HepG2 (cell line): Measurements from ENCODE around the gene CYP2W1. TPM values are rescaled to one million over a fixed set of nuclear protein-coding genes. Genes with fewer than 3 reads are reported as not detected.

Experiments used
- ARID3A ChIP-seq: IDR thresholded peaks from 2 replicates; pipeline ENCODE4 v1.6.1; 2012; ENCODE audit warnings: low read depth, low read length, improper control_type of control experiment
- ATF1 ChIP-seq: IDR thresholded peaks from 2 replicates; pipeline ENCODE4 v1.6.1; 2016; ENCODE audit warnings: mild to moderate bottlenecking, control low read depth
- ERF ChIP-seq: IDR thresholded peaks from 2 replicates; pipeline ENCODE4 v1.6.1; 2018; ENCODE audit warnings: missing biosample characterization, missing genetic modification reagents
- ETV6 ChIP-seq: sonication (generic); formaldehyde crosslinking; conservative IDR thresholded peaks from 2 replicates; pipeline ENCODE4 v1.4.0; 2020; ENCODE audit warnings: missing genetic modification reagents
- PCBP1 ChIP-seq: fragments of 200-400 bp; formaldehyde crosslinking; IDR thresholded peaks from 2 replicates; pipeline ENCODE4 v1.6.1; 2017; ENCODE audit warnings: mild to moderate bottlenecking, low read depth, low read length, borderline replicate concordance
- RAD51 ChIP-seq: fragments of 450-650 bp; IDR thresholded peaks from 2 replicates; pipeline ENCODE4 v1.6.1; 2016; ENCODE audit warnings: borderline replicate concordance
- RERE ChIP-seq: IDR thresholded peaks from 2 replicates; pipeline ENCODE4 v1.6.1; 2016; ENCODE audit warnings: low read depth, missing genetic modification reagents, missing compliant biosample characterization
- SETDB1 ChIP-seq: sonication (generic); formaldehyde crosslinking; IDR thresholded peaks from 2 replicates; pipeline ENCODE4 v1.5.1; 2020; ENCODE audit warnings: missing genetic modification reagents, mild to moderate bottlenecking, borderline replicate concordance
- SMARCE1 ChIP-seq: fragments of 450-650 bp; IDR thresholded peaks from 2 replicates; pipeline ENCODE4 v1.6.1; 2017; ENCODE audit warnings: borderline replicate concordance
- SRSF1 ChIP-seq: fragments of 200-400 bp; formaldehyde crosslinking; optimal IDR thresholded peaks from 2 replicates; pipeline ENCODE3; 2017; ENCODE audit warnings: mild to moderate bottlenecking, low read depth, low read length, moderate library complexity
- TBX2 ChIP-seq: sonication (generic); formaldehyde crosslinking; IDR thresholded peaks from 2 replicates; pipeline ENCODE4 v1.5.0; 2020; ENCODE audit warnings: missing genetic modification reagents, mild to moderate bottlenecking, borderline replicate concordance
- TFDP1 ChIP-seq: IDR thresholded peaks from 2 replicates; pipeline ENCODE4 v1.6.1; 2016; ENCODE audit warnings: missing compliant biosample characterization, missing genetic modification reagents, borderline replicate concordance
- YY1 ChIP-seq: IDR thresholded peaks from 2 replicates; pipeline ENCODE4 v1.6.1; 2011; ENCODE audit warnings: low read length, low read depth, moderate library complexity, mild to moderate bottlenecking; ENCODE audit not compliant: insufficient read depth, insufficient replicate concordance
- ZNF24 ChIP-seq: fragments of 450-650 bp; IDR thresholded peaks from 2 replicates; pipeline ENCODE4 v1.6.1; 2017; ENCODE audit warnings: antibody characterized with exemption, mild to moderate bottlenecking
- ZNF256 ChIP-seq: sonication (generic); formaldehyde crosslinking; conservative IDR thresholded peaks from 2 replicates; pipeline ENCODE4 v1.4.0; 2020; ENCODE audit warnings: missing genetic modification reagents
- ZNF260 ChIP-seq: sonication (generic); formaldehyde crosslinking; IDR thresholded peaks from 2 replicates; pipeline ENCODE4 v1.4.0; 2020; ENCODE audit warnings: missing genetic modification reagents, low read depth, mild to moderate bottlenecking, borderline replicate concordance
- ZNF296 ChIP-seq: sonication (generic); formaldehyde crosslinking; conservative IDR thresholded peaks from 2 replicates; pipeline ENCODE4 v1.5.0; 2020; ENCODE audit warnings: mild to moderate bottlenecking, missing genetic modification reagents
- ZNF337 ChIP-seq: sonication (generic); formaldehyde crosslinking; IDR thresholded peaks from 2 replicates; pipeline ENCODE4 v1.5.1; 2020; ENCODE audit warnings: missing genetic modification reagents, low read depth, mild to moderate bottlenecking, borderline replicate concordance
- polyA plus RNA-seq, 8 experiments: library from polyadenylated mRNA; depleted of rRNA in 3 of 8; stranded (reverse) in 7 of 8; unstranded in 1 of 8; fragments of >200 nt; fragmentation: Illumina TruSeq in 4 of 8; extraction: Trizol in 4 of 8; gene quantifications; 2 replicates each; pipeline versions ENCODE4 v1.2.1 to v1.2.3, GENCODE V29; 2011 to 2016; ENCODE audit warnings: low read depth in 4 of 8, missing spikeins in 1 of 8, mixed read lengths in 1 of 8; ENCODE audit not compliant: insufficient read depth in 1 of 8
- total RNA-seq, 5 experiments: library from RNA; depleted of rRNA; stranded (reverse); fragments of >200 nt; fragmentation: Illumina TruSeq; extraction: Trizol; gene quantifications; 2 replicates each; pipeline ENCODE4 v1.2.3, GENCODE V29; 2016; ENCODE audit warnings: low read depth in 1 of 5
- TF ChIP-seq, protein P1 (sequence below): sonication (generic); formaldehyde crosslinking; IDR thresholded peaks from 2 replicates; pipeline ENCODE4 v1.4.0; 2020; ENCODE audit warnings: mild to moderate bottlenecking, missing genetic modification reagents

Gene CYP2W1
- total and polyA plus RNA-seq, 2 of the 13 experiments (the other 11 are each of a cell fraction or from before 2014, with no cell fraction given), result 19.5 to 31.7 TPM

GRCh38 chr7:975702-976473, 7.1 kb upstream of the CYP2W1 start (continued):
- TF ChIP-seq SRSF1 (no peak), SETDB1 (CRISPR knock-in tag) (no peak), ARID3A (no peak), PCBP1 (0 out of 2 replicates have a peak, but pooled peaks have one; percentile 20), ZNF256 (CRISPR knock-in tag) (no peak), ZNF296 (CRISPR knock-in tag) (no peak), SMARCE1 (no peak), ATF1 (CRISPR knock-in tag) (no peak), TBX2 (no peak), RERE (CRISPR knock-in tag) (no peak), RAD51 (no peak), ZNF260 (CRISPR knock-in tag) (no peak), ZNF337 (CRISPR knock-in tag) (no peak), ZNF24 (no peak), ETV6 (CRISPR knock-in tag) (no peak), YY1 (no peak), ERF (CRISPR knock-in tag) (no peak), TFDP1 (no peak)
- TF ChIP-seq, protein P1, sequence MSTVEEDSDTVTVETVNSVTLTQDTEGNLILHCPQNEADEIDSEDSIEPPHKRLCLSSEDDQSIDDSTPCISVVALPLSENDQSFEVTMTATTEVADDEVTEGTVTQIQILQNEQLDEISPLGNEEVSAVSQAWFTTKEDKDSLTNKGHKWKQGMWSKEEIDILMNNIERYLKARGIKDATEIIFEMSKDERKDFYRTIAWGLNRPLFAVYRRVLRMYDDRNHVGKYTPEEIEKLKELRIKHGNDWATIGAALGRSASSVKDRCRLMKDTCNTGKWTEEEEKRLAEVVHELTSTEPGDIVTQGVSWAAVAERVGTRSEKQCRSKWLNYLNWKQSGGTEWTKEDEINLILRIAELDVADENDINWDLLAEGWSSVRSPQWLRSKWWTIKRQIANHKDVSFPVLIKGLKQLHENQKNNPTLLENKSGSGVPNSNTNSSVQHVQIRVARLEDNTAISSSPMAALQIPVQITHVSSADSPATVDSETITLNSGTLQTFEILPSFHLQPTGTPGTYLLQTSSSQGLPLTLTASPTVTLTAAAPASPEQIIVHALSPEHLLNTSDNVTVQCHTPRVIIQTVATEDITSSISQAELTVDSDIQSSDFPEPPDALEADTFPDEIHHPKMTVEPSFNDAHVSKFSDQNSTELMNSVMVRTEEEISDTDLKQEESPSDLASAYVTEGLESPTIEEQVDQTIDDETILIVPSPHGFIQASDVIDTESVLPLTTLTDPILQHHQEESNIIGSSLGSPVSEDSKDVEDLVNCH (CRISPR knock-in tag), result no peak
